Calu3 (cell line): ENCODE measurements around the gene HLX. TPM values are rescaled to one million over a fixed set of nuclear protein-coding genes. Genes with fewer than 3 reads are reported as not detected.

ENCODE experiments used
- BruUV-seq: library from RNA; stranded (reverse); fragments of 400-500 nt; replicated peaks from 2 replicates; lab custom pipeline; 2021; lab: Mats Ljungman, UMichigan
- CTCF ChIA-PET: fragments of 300-600 bp; sonication (Branson Sonifier 250); formaldehyde crosslinking; loops from one replicate; lab custom pipeline; 2022; ENCODE audit warnings: antibody characterized with exemption; lab: Charles Lee
- DNase-seq: peaks from one replicate; pipeline ENCODE4 v3.0.0; 2022
- H3K27ac Mint-ChIP-seq: one replicate; pipeline ENCODE4 v1.8.0; 2022; ENCODE audit warnings: mixed read lengths; ENCODE audit not compliant: unreplicated experiment
- H3K27me3 Mint-ChIP-seq: one replicate; pipeline ENCODE4 v1.8.0; 2022; ENCODE audit warnings: mixed read lengths; ENCODE audit not compliant: unreplicated experiment
- H3K36me3 Mint-ChIP-seq: one replicate; pipeline ENCODE4 v1.8.0; 2022; ENCODE audit warnings: mild to moderate bottlenecking, moderate library complexity, mixed read lengths; ENCODE audit not compliant: insufficient read depth, unreplicated experiment
- H3K4me1 Mint-ChIP-seq: one replicate; pipeline ENCODE4 v1.8.0; 2022; ENCODE audit warnings: mild to moderate bottlenecking, low read depth, mixed read lengths; ENCODE audit not compliant: unreplicated experiment
- H3K4me3 Mint-ChIP-seq: one replicate; pipeline ENCODE4 v1.8.0; 2022; ENCODE audit warnings: mild to moderate bottlenecking, low read depth, moderate library complexity, mixed read lengths; ENCODE audit not compliant: unreplicated experiment
- H3K9me3 Mint-ChIP-seq: one replicate; pipeline ENCODE4 v1.8.0; 2022; ENCODE audit warnings: low read depth, mixed read lengths; ENCODE audit not compliant: unreplicated experiment
- CTCF ChIP-seq: fragments of 200-600 bp; IDR thresholded peaks from one replicate; pipeline ENCODE4 v1.8.0; 2022; ENCODE audit warnings: antibody characterized with exemption; ENCODE audit not compliant: unreplicated experiment
- intact Hi-C: fragments of 100-400 bp; cut with micrococcal nuclease; formaldehyde crosslinking; loops from one replicate; pipeline ENCODE4 v1.10.0; 2022; ENCODE audit not compliant: unreplicated experiment
- total RNA-seq: library from RNA; stranded (reverse); gene quantifications from 2 replicates; pipeline ENCODE4 v1.2.3, GENCODE V29; 2022

The HLX gene
- total RNA-seq, 1 experiment from 2014 or later: 0.09 TPM

DNA sequence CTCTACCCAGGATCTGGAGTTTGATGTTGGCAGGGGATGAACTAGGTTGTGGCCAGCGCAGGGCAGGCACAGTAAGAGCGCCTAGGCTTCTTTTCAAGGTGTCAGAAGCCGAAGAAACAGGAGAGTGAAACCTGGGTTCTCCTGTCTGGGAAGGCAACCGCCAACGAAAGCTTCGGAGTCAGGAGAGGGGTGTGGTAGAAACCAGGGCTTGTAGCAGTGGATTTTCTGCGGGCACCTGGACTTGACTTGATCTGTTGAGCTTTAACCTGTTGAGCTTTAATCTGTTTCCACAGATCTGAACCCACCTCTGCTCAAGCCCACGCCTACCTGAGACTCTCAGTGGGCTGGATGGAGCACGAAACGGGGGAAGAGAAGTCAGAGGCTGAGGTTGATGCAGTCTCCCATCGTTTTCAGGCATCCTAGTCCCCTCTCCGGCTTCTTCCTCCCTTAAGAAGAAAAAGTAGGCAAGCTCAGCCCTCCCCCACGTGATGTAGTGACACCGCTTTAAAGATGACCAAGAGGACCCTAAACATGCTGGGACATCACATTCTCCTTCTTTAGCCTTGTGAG lies 9.3 kb downstream of the HLX start:
- no TSS peak for BruUV-seq
- Mint-ChIP-seq H3K9me3 (no peaks in the 10 kb centered on the region), H3K4me3 (no peak overlapping the region), H3K27ac (no peak overlapping the region), H3K4me1 (no peaks in the 10 kb centered on the region), H3K27me3 (peaks cover 53% of the 10 kb centered on the region), H3K36me3 (no peaks in the 10 kb centered on the region)
- CTCF ChIA-PET: no interaction called here
- no peak for DNase-seq
- no peak for TF ChIP-seq CTCF
- intact Hi-C loops: no loop called here

- DNase-seq: no peak
- no peaks in the 10 kb centered on the region for H3K9me3 Mint-ChIP-seq
- no TSS peak for BruUV-seq
- CTCF ChIA-PET: no interaction called here
- intact Hi-C loops: no loop called here
- no peak overlapping the region for H3K27ac Mint-ChIP-seq
- H3K36me3 Mint-ChIP-seq: no peaks in the 10 kb centered on the region
- peaks cover 45% of the 10 kb centered on the region for H3K27me3 Mint-ChIP-seq
- H3K4me1 Mint-ChIP-seq: no peaks in the 10 kb centered on the region
- TF ChIP-seq CTCF: no peak
- no peak overlapping the region for H3K4me3 Mint-ChIP-seq
Observed at GRCh38 chr1:220889333-220889732, 10.1 kb downstream of the HLX start.

DNA sequence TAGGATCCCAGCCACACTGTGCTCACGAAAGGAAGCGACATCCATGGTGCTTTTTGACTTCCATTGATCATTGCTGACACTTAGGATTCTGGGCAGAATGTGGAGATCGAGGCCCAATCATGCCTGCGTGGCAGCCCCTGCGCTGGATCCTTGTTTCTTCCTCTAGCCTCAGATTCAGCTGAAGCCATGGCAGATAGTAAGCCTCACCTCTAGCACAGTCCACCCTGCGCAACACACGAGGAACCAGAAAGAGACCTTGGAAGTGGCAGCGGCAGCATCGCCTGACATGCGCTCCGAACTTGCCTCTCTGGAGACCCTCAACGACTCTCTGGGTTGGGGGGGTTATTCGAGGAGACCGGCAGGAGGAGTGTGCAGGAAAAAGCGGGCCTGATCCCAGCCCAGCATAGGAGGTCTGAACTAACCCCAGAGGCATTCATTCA lies 10.6 kb downstream of the HLX start:
- Mint-ChIP-seq H3K9me3 (no peaks in the 10 kb centered on the region), H3K4me3 (no peak overlapping the region), H3K4me1 (no peaks in the 10 kb centered on the region), H3K27me3 (peaks cover 39% of the 10 kb centered on the region), H3K27ac (no peak overlapping the region), H3K36me3 (no peaks in the 10 kb centered on the region)
- CTCF ChIA-PET: no interaction called here
- intact Hi-C loops: no loop called here
- no TSS peak for BruUV-seq
- DNase-seq: no peak
- TF ChIP-seq CTCF: no peak

GRCh38 chr1:220890602-220891001 lies 11.4 kb downstream of the HLX start:
- Mint-ChIP-seq H3K4me3 (no peak overlapping the region), H3K27ac (no peak overlapping the region), H3K27me3 (peaks cover 38% of the 10 kb centered on the region), H3K4me1 (no peaks in the 10 kb centered on the region), H3K36me3 (no peaks in the 10 kb centered on the region), H3K9me3 (no peaks in the 10 kb centered on the region)
- intact Hi-C loops: no loop called here
- BruUV-seq: no TSS peak
- no peak for TF ChIP-seq CTCF
- CTCF ChIA-PET: no interaction called here
- DNase-seq: no peak
